HepG2 (cell line): ENCODE measurements around the gene PPM1H. TPM values are rescaled to one million over a fixed set of nuclear protein-coding genes. Genes with fewer than 3 reads are reported as not detected.
A peak's percentile ranks its signal among the peaks of the same experiment; 100 is the strongest.

ENCODE experiments used
- ATAC-seq: fragments of 200-7000 bp; cut with Tn5 transposase; 3 replicates; pipeline ENCODE4 v1.9.1; 2020; ENCODE audit warnings: mild to moderate bottlenecking, moderate library complexity
- BruUV-seq: library from RNA; stranded (reverse); fragments of 400-500 nt; replicated peaks from 2 replicates; lab custom pipeline; 2021; lab: Mats Ljungman, UMichigan
- CTCF ChIA-PET: fragments of 300-600 bp; formaldehyde crosslinking; extraction: SDS; loops from one replicate; lab custom pipeline; 2021; ENCODE audit warnings: low total read pairs, inconsistent platforms, low intra/inter-chr PET ratio; lab: Yijun Ruan, JAX
- POLR2A ChIA-PET: fragments of 350-600 bp; sonication (Branson Sonifier 250); formaldehyde crosslinking; loops from one replicate; lab custom pipeline; 2020; ENCODE audit warnings: antibody characterized with exemption, inconsistent platforms; lab: Yijun Ruan, JAX
- DNase-seq: peaks from one replicate; pipeline ENCODE4 v3.0.0-alpha.2; 2015; ENCODE audit warnings: low spot score
- FAIRE-seq: peaks from 3 replicates; lab custom pipeline; 2011; peaks lifted over from hg19 to GRCh38; lab: Jason Lieb, UNC
- H2AFZ ChIP-seq: one replicate; pipeline ENCODE4 v1.6.1; 2011; ENCODE audit warnings: low read length, inconsistent platforms
- H3K27ac ChIP-seq: fragments of 300-600 bp; 3 replicates; pipeline ENCODE4 v1.8.0; 2011; ENCODE audit warnings: mixed run types, mild to moderate bottlenecking, mixed read lengths, low read length, inconsistent platforms; ENCODE audit not compliant: insufficient read depth; ENCODE audit errors: extremely low read length
- H3K27me3 ChIP-seq, 2 experiments: fragments of 200-600 bp in 1 of 2; 2 replicates in 1 of 2; 3 replicates in 1 of 2; pipeline versions ENCODE4 v1.6.0 to v1.8.0; 2011; ENCODE audit warnings: low read length in 2 of 2, mild to moderate bottlenecking in 2 of 2, moderate library complexity in 2 of 2, inconsistent platforms in 1 of 2; ENCODE audit not compliant: insufficient read depth in 2 of 2, control insufficient read depth in 1 of 2
- H3K36me3 ChIP-seq, 2 experiments: fragments of 200-600 bp in 1 of 2; replicated peaks in 1 of 2; 2 replicates in 1 of 2; 3 replicates in 1 of 2; pipeline versions ENCODE4 v1.5.1 to v1.8.0; 2011; ENCODE audit warnings: low read length in 2 of 2, inconsistent platforms in 1 of 2; ENCODE audit not compliant: insufficient read depth in 2 of 2, control insufficient read depth in 1 of 2
- H3K4me1 ChIP-seq: 2 replicates; pipeline ENCODE4 v1.5.1; 2012; ENCODE audit warnings: low read length, inconsistent platforms; ENCODE audit not compliant: insufficient read depth
- H3K4me2 ChIP-seq: 2 replicates; pipeline ENCODE4 v1.6.0; 2011; ENCODE audit warnings: low read depth, low read length, inconsistent platforms
- H3K4me3 ChIP-seq, 3 experiments: fragments of 200-600 bp in 1 of 3; sonication (generic), shearing (Covaris generic) in 1 of 3; replicated peaks in 1 of 3; 2 replicates each; pipeline ENCODE4 v1.5.1; 2011 to 2016; ENCODE audit warnings: low read length in 3 of 3, inconsistent platforms in 2 of 3, low read depth in 2 of 3, mild to moderate bottlenecking in 2 of 3, control low read depth in 1 of 3, mixed read lengths in 1 of 3; ENCODE audit not compliant: insufficient read depth in 1 of 3
- H3K79me2 ChIP-seq: one replicate; pipeline ENCODE4 v1.6.1; 2011; ENCODE audit warnings: low read length, inconsistent platforms; ENCODE audit not compliant: insufficient read depth
- H3K9ac ChIP-seq: 2 replicates; pipeline ENCODE4 v1.6.0; 2011; ENCODE audit warnings: mild to moderate bottlenecking, low read depth, low read length, inconsistent platforms; ENCODE audit not compliant: insufficient read depth
- H3K9me3 ChIP-seq: 2 replicates; pipeline ENCODE4 v1.5.1; 2012; ENCODE audit warnings: mild to moderate bottlenecking, low read length
- H4K20me1 ChIP-seq: 2 replicates; pipeline ENCODE4 v1.6.0; 2011; ENCODE audit warnings: inconsistent platforms, mild to moderate bottlenecking, low read length, moderate library complexity; ENCODE audit not compliant: insufficient read depth
- FOXP4 ChIP-seq: sonication (generic); formaldehyde crosslinking; IDR thresholded peaks from 2 replicates; pipeline ENCODE4 v1.4.0; 2020; ENCODE audit warnings: missing genetic modification reagents
- HMG20A ChIP-seq: IDR thresholded peaks from 2 replicates; pipeline ENCODE4 v1.6.1; 2016; ENCODE audit warnings: borderline replicate concordance
- PPARG ChIP-seq: conservative IDR thresholded peaks from 2 replicates; pipeline ENCODE4 v1.6.1; 2016; ENCODE audit warnings: missing biosample characterization, missing genetic modification reagents
- RFX3 ChIP-seq: IDR thresholded peaks from 2 replicates; pipeline ENCODE4 v1.6.1; 2016; ENCODE audit warnings: missing biosample characterization, missing genetic modification reagents
- TBX2 ChIP-seq: sonication (generic); formaldehyde crosslinking; IDR thresholded peaks from 2 replicates; pipeline ENCODE4 v1.5.0; 2020; ENCODE audit warnings: missing genetic modification reagents, mild to moderate bottlenecking, borderline replicate concordance
- ZMAT3 ChIP-seq: sonication (generic); formaldehyde crosslinking; conservative IDR thresholded peaks from 2 replicates; pipeline ENCODE4 v1.7.0; 2021; ENCODE audit warnings: missing genetic modification reagents
- WGBS: methylation state at CpG from one replicate; pipeline ENCODE4 v1.1.6; 2017; ENCODE audit warnings: low lambda C conversion rate; 5-methylcytosine and 5-hydroxymethylcytosine counted together
- in situ Hi-C: cut with HindIII; loops from 2 replicates; pipeline ENCODE4 v1.10.0; 2017; ENCODE audit warnings: low pct_unique_long_range_greater_than_20kb; ENCODE audit not compliant: extremely low pct_ligation_motif_present
- intact Hi-C: fragments of 100-400 bp; cut with micrococcal nuclease; formaldehyde crosslinking; loops from one replicate; pipeline ENCODE4 v1.10.0; 2022; ENCODE audit not compliant: unreplicated experiment
- polyA plus RNA-seq, 8 experiments: library from polyadenylated mRNA; depleted of rRNA in 3 of 8; stranded (reverse) in 7 of 8; unstranded in 1 of 8; fragments of >200 nt; fragmentation: Illumina TruSeq in 4 of 8; extraction: Trizol in 4 of 8; gene quantifications; 2 replicates each; pipeline versions ENCODE4 v1.2.1 to v1.2.3, GENCODE V29; 2011 to 2016; ENCODE audit warnings: low read depth in 4 of 8, missing spikeins in 1 of 8, mixed read lengths in 1 of 8; ENCODE audit not compliant: insufficient read depth in 1 of 8
- total RNA-seq, 5 experiments: library from RNA; depleted of rRNA; stranded (reverse); fragments of >200 nt; fragmentation: Illumina TruSeq; extraction: Trizol; gene quantifications; 2 replicates each; pipeline ENCODE4 v1.2.3, GENCODE V29; 2016; ENCODE audit warnings: low read depth in 1 of 5
- TF ChIP-seq, protein P1 (sequence below): sonication (generic); formaldehyde crosslinking; IDR thresholded peaks from 2 replicates; pipeline ENCODE4 v1.5.1; 2020; ENCODE audit warnings: mild to moderate bottlenecking, missing genetic modification reagents, borderline replicate concordance
- TF ChIP-seq, protein P2 (sequence below): sonication (generic); formaldehyde crosslinking; IDR thresholded peaks from 2 replicates; pipeline ENCODE4 v1.5.1; 2020; ENCODE audit warnings: missing genetic modification reagents, mild to moderate bottlenecking, borderline replicate concordance
- TF ChIP-seq, protein P3 (sequence below): sonication (generic); formaldehyde crosslinking; conservative IDR thresholded peaks from 2 replicates; pipeline ENCODE4 v1.5.0; 2020; ENCODE audit warnings: missing genetic modification reagents

The PPM1H gene
- total and polyA plus RNA-seq, 2 of the 13 experiments (the other 11 are each of a cell fraction or from before 2014, with no cell fraction given), result 29.1 to 38.1 TPM

DNA sequence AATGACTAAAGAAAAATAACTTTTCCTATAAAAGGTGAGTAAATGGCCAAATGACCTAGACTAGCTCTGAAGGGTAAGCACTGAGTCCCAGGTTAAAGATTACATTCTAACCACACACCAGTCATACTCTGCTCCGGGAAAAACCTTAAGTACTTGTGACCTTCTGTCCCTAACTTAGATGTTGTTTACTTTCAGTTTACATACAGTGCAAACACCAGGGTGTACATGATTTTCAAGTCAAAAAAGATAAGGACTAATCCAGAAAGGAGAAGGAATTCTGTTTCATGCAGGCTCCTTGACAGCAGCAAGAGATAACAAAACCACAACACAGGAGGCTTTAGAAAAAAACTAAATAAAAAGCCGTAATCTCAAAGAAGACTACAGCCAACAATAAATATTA is 174.2 kb downstream of the PPM1H start:
- no peak overlapping the region for H2AFZ ChIP-seq
- no peak overlapping the region for H3K4me3 ChIP-seq
- ATAC-seq (peak; percentile 96), FAIRE-seq (peak; percentile 86), DNase-seq (peak; percentile 78)
- CTCF ChIA-PET, result no interaction called here
- peaks cover 9% of the 10 kb centered on the region for H4K20me1 ChIP-seq
- H3K9ac ChIP-seq, result no peak overlapping the region
- H3K27me3 ChIP-seq, result no peaks in the 10 kb centered on the region
- peaks cover 4 to 44% of the 10 kb centered on the region in 2 experiments for H3K36me3 ChIP-seq
- peaks cover 56% of the 10 kb centered on the region for H3K4me1 ChIP-seq
- in situ Hi-C loops, result no loop called here
- intact Hi-C loops, result no loop called here
- POLR2A ChIA-PET, result no interaction called here
- H3K4me2 ChIP-seq, result peak overlapping the region; percentile 40
- no TSS peak for BruUV-seq
- H3K79me2 ChIP-seq, result no peaks in the 10 kb centered on the region
- no peaks in the 10 kb centered on the region for H3K9me3 ChIP-seq
- H3K27ac ChIP-seq, result peak overlapping the region; percentile 42
- WGBS, result 3% methylated on average over 2 of the region's 2 CpGs
- TF ChIP-seq, protein P1, sequence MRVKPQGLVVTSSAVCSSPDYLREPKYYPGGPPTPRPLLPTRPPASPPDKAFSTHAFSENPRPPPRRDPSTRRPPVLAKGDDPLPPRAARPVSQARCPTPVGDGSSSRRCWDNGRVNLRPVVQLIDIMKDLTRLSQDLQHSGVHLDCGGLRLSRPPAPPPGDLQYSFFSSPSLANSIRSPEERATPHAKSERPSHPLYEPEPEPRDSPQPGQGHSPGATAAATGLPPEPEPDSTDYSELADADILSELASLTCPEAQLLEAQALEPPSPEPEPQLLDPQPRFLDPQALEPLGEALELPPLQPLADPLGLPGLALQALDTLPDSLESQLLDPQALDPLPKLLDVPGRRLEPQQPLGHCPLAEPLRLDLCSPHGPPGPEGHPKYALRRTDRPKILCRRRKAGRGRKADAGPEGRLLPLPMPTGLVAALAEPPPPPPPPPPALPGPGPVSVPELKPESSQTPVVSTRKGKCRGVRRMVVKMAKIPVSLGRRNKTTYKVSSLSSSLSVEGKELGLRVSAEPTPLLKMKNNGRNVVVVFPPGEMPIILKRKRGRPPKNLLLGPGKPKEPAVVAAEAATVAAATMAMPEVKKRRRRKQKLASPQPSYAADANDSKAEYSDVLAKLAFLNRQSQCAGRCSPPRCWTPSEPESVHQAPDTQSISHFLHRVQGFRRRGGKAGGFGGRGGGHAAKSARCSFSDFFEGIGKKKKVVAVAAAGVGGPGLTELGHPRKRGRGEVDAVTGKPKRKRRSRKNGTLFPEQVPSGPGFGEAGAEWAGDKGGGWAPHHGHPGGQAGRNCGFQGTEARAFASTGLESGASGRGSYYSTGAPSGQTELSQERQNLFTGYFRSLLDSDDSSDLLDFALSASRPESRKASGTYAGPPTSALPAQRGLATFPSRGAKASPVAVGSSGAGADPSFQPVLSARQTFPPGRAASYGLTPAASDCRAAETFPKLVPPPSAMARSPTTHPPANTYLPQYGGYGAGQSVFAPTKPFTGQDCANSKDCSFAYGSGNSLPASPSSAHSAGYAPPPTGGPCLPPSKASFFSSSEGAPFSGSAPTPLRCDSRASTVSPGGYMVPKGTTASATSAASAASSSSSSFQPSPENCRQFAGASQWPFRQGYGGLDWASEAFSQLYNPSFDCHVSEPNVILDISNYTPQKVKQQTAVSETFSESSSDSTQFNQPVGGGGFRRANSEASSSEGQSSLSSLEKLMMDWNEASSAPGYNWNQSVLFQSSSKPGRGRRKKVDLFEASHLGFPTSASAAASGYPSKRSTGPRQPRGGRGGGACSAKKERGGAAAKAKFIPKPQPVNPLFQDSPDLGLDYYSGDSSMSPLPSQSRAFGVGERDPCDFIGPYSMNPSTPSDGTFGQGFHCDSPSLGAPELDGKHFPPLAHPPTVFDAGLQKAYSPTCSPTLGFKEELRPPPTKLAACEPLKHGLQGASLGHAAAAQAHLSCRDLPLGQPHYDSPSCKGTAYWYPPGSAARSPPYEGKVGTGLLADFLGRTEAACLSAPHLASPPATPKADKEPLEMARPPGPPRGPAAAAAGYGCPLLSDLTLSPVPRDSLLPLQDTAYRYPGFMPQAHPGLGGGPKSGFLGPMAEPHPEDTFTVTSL, result peak; percentile 41; the same call in 1 of the 2 replicates
- TF ChIP-seq TBX2 (peak; percentile 57), ZMAT3 (CRISPR knock-in tag) (no peak), RFX3 (CRISPR knock-in tag) (no peak), PPARG (peak; percentile 45; the same call in 1 of the 2 replicates), HMG20A (peak; percentile 88; the same call in 1 of the 2 replicates), FOXP4 (CRISPR knock-in tag) (peak; percentile 85)
- TF ChIP-seq, protein P2, sequence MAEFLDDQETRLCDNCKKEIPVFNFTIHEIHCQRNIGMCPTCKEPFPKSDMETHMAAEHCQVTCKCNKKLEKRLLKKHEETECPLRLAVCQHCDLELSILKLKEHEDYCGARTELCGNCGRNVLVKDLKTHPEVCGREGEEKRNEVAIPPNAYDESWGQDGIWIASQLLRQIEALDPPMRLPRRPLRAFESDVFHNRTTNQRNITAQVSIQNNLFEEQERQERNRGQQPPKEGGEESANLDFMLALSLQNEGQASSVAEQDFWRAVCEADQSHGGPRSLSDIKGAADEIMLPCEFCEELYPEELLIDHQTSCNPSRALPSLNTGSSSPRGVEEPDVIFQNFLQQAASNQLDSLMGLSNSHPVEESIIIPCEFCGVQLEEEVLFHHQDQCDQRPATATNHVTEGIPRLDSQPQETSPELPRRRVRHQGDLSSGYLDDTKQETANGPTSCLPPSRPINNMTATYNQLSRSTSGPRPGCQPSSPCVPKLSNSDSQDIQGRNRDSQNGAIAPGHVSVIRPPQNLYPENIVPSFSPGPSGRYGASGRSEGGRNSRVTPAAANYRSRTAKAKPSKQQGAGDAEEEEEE (CRISPR knock-in tag), result no peak
- TF ChIP-seq, protein P3, sequence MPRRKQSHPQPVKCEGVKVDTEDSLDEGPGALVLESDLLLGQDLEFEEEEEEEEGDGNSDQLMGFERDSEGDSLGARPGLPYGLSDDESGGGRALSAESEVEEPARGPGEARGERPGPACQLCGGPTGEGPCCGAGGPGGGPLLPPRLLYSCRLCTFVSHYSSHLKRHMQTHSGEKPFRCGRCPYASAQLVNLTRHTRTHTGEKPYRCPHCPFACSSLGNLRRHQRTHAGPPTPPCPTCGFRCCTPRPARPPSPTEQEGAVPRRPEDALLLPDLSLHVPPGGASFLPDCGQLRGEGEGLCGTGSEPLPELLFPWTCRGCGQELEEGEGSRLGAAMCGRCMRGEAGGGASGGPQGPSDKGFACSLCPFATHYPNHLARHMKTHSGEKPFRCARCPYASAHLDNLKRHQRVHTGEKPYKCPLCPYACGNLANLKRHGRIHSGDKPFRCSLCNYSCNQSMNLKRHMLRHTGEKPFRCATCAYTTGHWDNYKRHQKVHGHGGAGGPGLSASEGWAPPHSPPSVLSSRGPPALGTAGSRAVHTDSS (CRISPR knock-in tag), result no peak
